Adipocyte (in vitro differentiated cells): ENCODE results near the gene BRPF1.

Experiments used
- DNase-seq: peaks from one replicate; pipeline ENCODE4 v3.0.0-alpha.2; 2015; ENCODE audit warnings: low read depth
- H3K27me3 ChIP-seq: replicated peaks from 2 replicates; pipeline ENCODE4 v1.7.0; 2013; ENCODE audit warnings: mild to moderate bottlenecking, low read length, moderate library complexity; ENCODE audit not compliant: control insufficient read depth, insufficient read depth
- H3K36me3 ChIP-seq: 2 replicates; pipeline ENCODE4 v1.7.0; 2013; ENCODE audit warnings: low read length, mild to moderate bottlenecking, moderate library complexity; ENCODE audit not compliant: control insufficient read depth, insufficient read depth, severe bottlenecking
- H3K4me1 ChIP-seq: 2 replicates; pipeline ENCODE4 v1.7.0; 2013; ENCODE audit warnings: mild to moderate bottlenecking, low read length, moderate library complexity; ENCODE audit not compliant: control insufficient read depth, insufficient read depth
- H3K4me3 ChIP-seq: 2 replicates; pipeline ENCODE4 v1.7.0; 2013; ENCODE audit warnings: mild to moderate bottlenecking, low read length, moderate library complexity
- H3K9ac ChIP-seq: 2 replicates; pipeline ENCODE4 v1.7.0; 2013; ENCODE audit warnings: mild to moderate bottlenecking, low read length, moderate library complexity
- H3K9me3 ChIP-seq: 2 replicates; pipeline ENCODE4 v1.7.0; 2013; ENCODE audit warnings: mild to moderate bottlenecking, low read length, moderate library complexity; ENCODE audit not compliant: control insufficient read depth

Gene BRPF1

DNA sequence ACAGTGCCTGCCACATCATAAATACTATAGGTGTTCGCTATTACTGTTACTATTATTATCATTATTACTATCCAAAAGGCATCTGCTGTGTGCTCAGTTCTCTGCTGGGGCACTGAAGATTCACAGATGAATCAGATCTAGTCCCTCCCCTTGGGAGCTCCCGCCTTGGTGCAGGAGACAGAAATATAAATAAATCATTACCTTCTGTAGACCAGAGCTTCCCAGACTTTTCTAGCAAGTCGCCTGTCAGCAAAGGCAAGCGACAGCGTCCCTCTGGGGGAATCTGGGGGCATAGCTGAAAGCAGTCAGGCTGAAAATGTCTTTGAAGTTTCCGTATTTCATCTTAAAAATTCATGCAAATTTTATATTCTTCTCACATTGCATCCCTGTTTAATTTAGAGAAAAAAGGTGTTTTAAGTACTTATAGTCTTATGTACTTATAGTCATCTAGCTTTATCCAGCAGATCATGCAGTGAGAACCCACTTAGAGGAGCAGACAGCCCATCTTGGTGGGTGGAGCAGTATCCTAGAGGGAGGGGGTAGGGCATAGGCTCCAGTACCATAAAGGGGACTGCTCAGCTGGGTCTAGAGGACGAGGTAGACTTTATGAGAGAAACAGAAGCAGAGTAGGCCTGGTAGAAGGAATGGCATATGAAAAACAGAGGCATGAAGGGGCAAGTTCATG lies 10.4 kb upstream of the BRPF1 start:
- no peaks in the 10 kb centered on the region for H3K9me3 ChIP-seq
- H3K9ac ChIP-seq = no peak overlapping the region
- DNase-seq = no peak
- no peak overlapping the region for H3K4me3 ChIP-seq
- H3K27me3 ChIP-seq = no peaks in the 10 kb centered on the region
- H3K4me1 ChIP-seq = peaks cover 7% of the 10 kb centered on the region
- H3K36me3 ChIP-seq = no peaks in the 10 kb centered on the region

DNA sequence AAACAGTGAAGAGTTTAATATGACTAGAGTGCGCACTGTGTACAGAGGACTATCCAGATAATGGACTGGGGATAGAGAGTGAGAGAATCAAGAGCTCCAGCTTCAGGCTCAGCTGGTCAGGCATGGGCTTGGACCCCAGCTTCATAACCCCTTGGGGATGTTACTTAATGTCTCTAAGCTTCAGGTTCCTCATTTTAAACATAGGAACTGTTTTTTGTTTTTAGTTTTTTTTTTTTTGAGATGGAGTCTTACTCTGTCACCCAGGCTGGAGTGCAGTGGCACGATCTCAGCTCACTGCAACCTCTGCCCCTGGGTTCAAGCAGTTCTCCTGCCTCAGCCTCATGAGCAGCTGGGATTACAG lies 9.9 kb upstream of the BRPF1 start:
- DNase-seq = no peak
- H3K4me3 ChIP-seq = no peak overlapping the region
- no peaks in the 10 kb centered on the region for H3K36me3 ChIP-seq
- H3K9me3 ChIP-seq = no peaks in the 10 kb centered on the region
- no peaks in the 10 kb centered on the region for H3K27me3 ChIP-seq
- peaks cover 2% of the 10 kb centered on the region for H3K4me1 ChIP-seq
- no peak overlapping the region for H3K9ac ChIP-seq

DNA sequence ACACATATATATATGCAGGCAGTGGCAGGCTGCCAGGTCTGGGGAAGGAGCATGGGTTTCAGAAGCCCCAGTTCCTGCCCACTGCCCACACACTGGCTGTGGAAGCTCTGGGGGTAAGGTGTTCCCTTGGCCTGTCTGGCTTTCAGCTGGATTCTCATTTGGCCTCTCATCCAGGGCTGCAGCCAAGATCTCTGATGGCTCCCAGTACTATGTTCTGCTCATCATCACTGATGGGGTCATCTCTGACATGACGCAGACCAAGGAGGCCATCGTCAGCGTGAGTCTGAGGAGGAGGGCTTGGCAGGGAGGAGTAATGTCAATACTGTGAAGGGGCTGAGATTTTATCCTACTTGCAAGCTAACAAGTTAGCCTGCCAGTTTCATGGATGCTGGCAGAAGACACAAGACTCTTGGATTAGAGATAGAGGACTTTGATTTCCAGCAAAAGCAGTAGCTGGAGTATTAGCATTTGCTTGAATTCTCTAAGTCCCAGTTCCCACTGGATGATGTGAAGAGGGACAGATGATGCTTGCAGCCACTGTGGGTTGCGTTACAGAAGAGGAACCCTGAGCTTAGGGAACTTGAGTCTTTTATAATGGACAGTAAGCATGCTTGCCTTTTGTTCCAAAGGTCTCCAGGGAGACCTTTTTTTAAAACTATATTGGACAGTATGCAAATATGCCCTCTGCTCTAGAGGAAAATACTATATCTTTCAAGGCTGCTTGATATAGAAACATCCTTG lies 5.6 kb upstream of the BRPF1 start:
- Histone ChIP-seq H3K9ac (no peak overlapping the region), H3K9me3 (no peaks in the 10 kb centered on the region), H3K4me3 (no peak overlapping the region), H3K27me3 (no peaks in the 10 kb centered on the region), H3K36me3 (no peaks in the 10 kb centered on the region), H3K4me1 (peaks cover 35% of the 10 kb centered on the region)
- DNase-seq = no peak

DNA sequence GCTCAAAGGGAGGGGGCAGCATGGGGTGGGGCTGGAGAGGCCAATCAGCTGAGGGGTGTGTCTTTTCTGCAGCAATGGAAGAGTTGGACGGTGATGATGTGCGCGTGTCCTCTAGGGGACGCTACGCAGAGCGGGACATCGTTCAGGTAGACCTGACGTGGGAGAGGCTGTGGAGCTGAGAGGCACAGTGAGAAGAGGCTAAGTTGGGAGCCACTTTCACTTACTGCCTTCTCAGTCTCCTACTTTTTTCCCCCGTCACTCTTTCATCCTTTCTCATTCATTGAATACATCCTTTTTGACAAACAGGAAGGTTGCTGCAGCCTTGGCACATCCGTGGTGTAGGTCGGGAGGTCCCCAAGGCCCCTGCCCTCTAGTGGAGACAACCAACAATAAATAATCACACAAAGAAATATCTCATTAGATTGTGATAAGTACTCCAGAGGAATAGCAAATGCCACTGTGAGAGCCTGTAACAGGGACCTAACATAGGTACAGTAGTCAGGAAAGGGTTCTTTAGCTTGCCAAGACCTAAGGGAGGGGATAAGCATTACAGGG lies 4.4 kb upstream of the BRPF1 start:
- no peak for DNase-seq
- no peaks in the 10 kb centered on the region for H3K36me3 ChIP-seq
- H3K9me3 ChIP-seq = no peaks in the 10 kb centered on the region
- H3K27me3 ChIP-seq = no peaks in the 10 kb centered on the region
- peaks cover 35% of the 10 kb centered on the region for H3K4me1 ChIP-seq
- no peak overlapping the region for H3K4me3 ChIP-seq
- no peak overlapping the region for H3K9ac ChIP-seq

DNA sequence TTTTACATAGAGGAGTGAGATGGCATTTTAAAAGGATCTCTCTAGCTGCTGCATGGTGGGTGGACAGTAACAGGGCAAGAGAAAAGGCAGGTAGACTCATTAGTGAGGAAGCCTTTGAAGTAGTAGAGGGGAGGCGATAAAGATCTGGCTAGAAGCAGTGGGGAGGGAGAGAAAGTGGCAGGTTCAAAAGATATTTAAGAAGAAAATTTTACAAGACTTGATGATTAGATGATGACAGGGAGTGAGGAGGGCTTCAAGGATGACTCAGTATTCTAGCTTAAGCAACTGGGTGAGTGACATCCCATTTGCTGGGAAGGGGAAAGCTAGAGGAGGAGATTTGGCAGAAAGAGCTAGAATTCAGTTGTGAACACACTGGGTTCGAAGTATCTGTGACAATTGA lies 3.8 kb upstream of the BRPF1 start:
- no peaks in the 10 kb centered on the region for H3K36me3 ChIP-seq
- no peak for DNase-seq
- H3K9me3 ChIP-seq = no peaks in the 10 kb centered on the region
- no peaks in the 10 kb centered on the region for H3K27me3 ChIP-seq
- H3K4me1 ChIP-seq = peaks cover 35% of the 10 kb centered on the region
- no peak overlapping the region for H3K4me3 ChIP-seq
- no peak overlapping the region for H3K9ac ChIP-seq

DNA sequence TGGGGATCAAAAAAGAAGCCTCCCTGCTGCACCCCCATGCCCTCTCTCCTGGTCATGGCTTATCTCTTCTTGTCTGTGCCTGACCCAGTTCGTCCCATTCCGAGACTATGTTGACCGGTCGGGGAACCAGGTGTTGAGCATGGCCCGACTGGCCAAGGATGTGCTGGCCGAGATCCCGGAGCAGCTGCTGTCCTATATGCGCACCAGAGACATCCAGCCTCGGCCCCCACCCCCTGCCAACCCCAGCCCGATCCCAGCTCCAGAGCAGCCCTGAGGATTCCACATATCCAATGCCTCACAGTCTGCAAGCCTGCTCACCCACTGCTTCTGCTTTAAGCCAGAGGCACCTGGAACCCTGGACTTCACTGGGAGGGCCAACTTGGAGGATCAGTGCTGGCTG lies 2.1 kb upstream of the BRPF1 start:
- Histone ChIP-seq H3K9ac (no peak overlapping the region), H3K4me3 (no peak overlapping the region), H3K36me3 (peaks cover 3% of the 10 kb centered on the region), H3K4me1 (peaks cover 48% of the 10 kb centered on the region), H3K27me3 (no peaks in the 10 kb centered on the region), H3K9me3 (no peaks in the 10 kb centered on the region)
- DNase-seq = no peak

DNA sequence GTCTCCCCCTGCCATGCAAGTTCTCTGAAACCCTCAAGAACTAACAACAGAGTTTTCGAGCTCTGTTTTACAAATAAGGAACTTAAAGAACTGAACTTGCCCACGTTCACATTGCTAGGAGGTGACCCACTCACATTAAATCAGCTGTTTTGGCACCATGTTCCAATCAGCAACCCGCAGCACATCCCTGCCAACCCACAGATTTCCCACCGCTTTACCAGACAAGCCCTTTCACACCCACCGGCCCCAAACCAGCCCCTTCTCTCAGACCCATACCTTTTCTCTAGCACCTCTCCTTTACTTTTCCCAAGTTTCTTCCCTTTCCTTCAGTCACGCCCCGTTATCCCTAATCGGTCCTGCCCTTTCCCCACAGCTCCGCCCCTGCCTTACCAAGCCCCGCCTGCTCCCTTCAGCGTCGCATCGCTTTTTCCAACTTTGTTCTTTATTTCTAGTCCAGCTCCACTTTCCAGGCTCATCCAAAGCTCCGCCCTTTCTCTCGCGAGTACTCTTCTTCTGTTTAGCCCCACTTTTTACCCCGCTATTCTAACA lies 804 bp upstream of the BRPF1 start:
- Histone ChIP-seq H3K4me3 (peak overlapping the region; percentile 86), H3K27me3 (no peaks in the 10 kb centered on the region), H3K9ac (peak overlapping the region; percentile 80), H3K4me1 (peaks cover 48% of the 10 kb centered on the region), H3K36me3 (peaks cover 14% of the 10 kb centered on the region), H3K9me3 (no peaks in the 10 kb centered on the region)
- no peak for DNase-seq

DNA sequence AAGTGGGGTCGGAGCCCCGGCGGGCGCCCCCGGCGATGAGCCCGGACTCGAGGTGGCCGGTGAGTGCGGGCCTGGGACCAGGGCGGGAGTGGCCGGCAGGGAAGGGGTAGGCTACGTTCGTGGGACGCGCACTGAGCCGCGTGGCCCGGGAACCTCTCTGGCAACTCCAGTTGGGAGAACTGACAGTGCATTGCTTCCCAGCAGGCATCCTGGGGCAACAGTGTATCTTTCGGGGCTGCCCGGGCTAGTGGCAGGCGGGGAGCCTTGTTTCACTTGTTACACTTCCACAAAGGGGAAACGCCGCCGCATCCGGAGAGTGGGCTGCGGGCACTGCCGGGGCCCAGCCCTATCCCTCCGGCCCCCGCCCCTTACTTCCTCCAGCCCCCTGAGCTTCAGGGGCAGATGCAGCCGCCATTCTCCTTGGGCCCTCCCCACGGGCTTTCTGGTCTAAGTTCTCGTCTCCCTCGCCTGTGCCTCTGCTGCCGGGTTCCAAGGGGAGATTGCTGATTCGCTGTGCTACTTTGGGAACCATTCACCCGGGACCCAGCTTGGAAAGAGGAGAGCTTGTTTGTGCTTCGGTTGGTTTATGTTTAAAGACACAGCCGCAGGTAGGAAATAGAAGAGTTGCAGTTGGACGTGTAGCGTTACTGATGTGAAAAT lies 675 bp downstream of the BRPF1 start:
- peaks cover 26% of the 10 kb centered on the region for H3K36me3 ChIP-seq
- H3K27me3 ChIP-seq = no peaks in the 10 kb centered on the region
- H3K9ac ChIP-seq = peak overlapping the region; percentile 99
- DNase-seq = peak; percentile 61
- peaks cover 45% of the 10 kb centered on the region for H3K4me1 ChIP-seq
- no peaks in the 10 kb centered on the region for H3K9me3 ChIP-seq
- H3K4me3 ChIP-seq = peak overlapping the region; percentile 86

DNA sequence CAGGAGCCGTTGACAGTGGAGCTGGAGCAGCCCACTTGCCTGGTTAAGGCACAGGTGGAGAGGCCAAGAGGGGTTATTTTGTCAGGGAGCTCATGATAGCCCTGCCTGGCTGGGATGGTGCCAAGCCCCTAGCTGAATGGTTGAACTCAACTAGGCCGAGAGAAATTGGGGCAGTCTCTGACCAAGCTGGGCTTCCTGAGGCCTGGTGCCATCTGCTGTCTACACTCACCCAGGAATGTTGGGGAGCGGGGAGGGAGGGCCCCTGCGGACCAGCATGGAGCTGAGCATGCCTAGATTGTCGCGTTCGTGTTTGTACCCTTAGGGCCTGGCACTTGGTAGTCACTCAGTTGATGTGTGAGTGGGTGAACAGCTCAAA lies 1.2 kb downstream of the BRPF1 start:
- Histone ChIP-seq H3K9ac (peak overlapping the region; percentile 99), H3K27me3 (no peaks in the 10 kb centered on the region)

DNA sequence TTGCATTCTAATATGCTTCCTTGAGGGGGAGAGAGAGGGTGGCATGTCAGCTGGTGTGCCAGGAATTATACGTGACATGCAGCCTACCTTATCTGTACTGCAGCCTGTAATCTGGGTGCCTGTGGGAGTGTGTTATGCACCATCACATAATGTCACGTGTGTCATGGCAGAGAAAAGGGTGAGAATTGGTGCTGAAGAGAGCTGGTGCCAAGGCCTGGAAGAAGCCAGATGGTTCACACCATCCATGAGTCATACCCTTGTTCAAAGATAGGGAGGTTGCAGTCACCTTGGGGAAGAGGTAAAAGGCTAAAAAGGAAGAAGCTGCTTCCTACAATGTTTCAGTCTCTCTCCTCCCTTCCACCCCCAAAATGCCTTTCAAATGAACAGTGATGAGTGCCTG lies 5.3 kb downstream of the BRPF1 start:
- H3K9me3 ChIP-seq = no peaks in the 10 kb centered on the region
- peaks cover 72% of the 10 kb centered on the region for H3K36me3 ChIP-seq
- no peak overlapping the region for H3K9ac ChIP-seq
- no peaks in the 10 kb centered on the region for H3K27me3 ChIP-seq
- H3K4me3 ChIP-seq = no peak overlapping the region
- H3K4me1 ChIP-seq = peaks cover 13% of the 10 kb centered on the region
- no peak for DNase-seq

More for the DNA sequence above, 1.2 kb downstream of the BRPF1 start:
- DNase-seq = peak; percentile 40
- Histone ChIP-seq H3K4me3 (peak overlapping the region; percentile 86), H3K9me3 (no peaks in the 10 kb centered on the region), H3K4me1 (peaks cover 39% of the 10 kb centered on the region), H3K36me3 (peaks cover 31% of the 10 kb centered on the region)

DNA sequence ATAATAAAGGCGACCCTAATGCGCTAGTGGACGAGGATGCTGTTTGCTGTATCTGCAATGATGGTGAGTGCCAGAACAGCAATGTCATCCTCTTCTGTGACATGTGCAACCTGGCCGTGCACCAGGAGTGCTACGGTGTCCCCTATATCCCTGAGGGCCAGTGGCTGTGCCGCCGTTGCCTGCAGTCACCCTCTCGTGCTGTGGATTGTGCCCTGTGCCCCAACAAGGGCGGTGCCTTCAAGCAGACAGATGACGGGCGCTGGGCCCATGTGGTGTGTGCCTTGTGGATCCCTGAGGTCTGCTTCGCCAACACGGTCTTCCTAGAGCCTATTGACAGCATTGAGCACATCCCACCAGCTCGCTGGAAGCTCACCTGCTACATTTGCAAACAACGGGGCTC lies 7.6 kb downstream of the BRPF1 start:
- Histone ChIP-seq H3K36me3 (peaks cover 95% of the 10 kb centered on the region), H3K27me3 (no peaks in the 10 kb centered on the region), H3K9me3 (no peaks in the 10 kb centered on the region), H3K4me1 (no peaks in the 10 kb centered on the region), H3K4me3 (no peak overlapping the region), H3K9ac (no peak overlapping the region)
- DNase-seq = no peak
